ENCODE results near the gene THAP4. TPM values are rescaled to one million over a fixed set of nuclear protein-coding genes. Genes with fewer than 3 reads are reported as not detected.

Gene THAP4
- total and polyA plus RNA-seq, 2 of the 13 experiments (the other 11 are each of a cell fraction or from before 2014, with no cell fraction given): 59.7 to 75.7 TPM

DNA sequence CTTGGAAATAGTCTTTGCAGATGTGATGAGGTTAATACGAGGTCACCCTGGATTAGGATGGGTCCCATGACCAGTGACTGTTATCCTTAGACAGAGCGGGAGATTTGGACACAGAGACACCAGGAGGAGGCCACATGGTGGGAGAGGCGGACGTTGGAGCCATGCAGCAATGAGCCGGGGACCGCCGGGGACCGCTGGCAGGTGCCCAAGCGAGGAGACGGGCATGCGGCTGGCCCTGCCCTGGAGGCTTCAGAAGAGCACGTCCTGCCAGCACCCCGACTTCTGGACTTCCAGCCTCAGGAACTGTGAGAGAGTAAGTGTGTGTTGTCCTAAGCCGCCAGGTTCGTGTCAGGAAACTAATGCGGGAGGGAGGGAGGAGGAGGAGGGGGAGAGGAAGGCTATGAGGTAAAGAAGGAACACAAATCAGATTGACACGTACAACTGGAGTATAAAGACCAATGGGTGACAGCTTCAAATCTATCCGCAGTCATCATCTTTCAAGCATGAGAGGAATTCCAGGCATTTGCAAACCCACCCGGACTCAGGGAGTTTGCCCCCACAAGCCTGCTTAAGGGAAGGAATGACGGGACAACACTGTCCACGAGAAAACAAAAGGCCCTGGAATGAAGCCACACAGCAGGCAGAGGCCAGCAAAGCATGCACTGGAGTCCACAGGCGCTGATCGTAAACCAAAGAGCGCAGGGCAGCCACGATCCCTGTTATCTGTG lies 90.0 kb downstream of the THAP4 start (continued):
- no peak for TF ChIP-seq MLXIP (CRISPR knock-in tag; IDR thresholded peaks at IDR 0.05; ENCODE audit: borderline replicate concordance)
- 0 out of 2 replicates have a peak, but pooled peaks have one; percentile 48 for TF ChIP-seq ZNF747 (CRISPR knock-in tag; IDR thresholded peaks at IDR 0.05; ENCODE audit: borderline replicate concordance)
- TF ChIP-seq ZNF709 (CRISPR knock-in tag; IDR thresholded peaks at IDR 0.05): 0 out of 2 replicates have a peak, but pooled peaks have one; percentile 13
- peak; percentile 41; the same call in 1 of the 2 replicates for TF ChIP-seq ZNF431 (CRISPR knock-in tag; IDR thresholded peaks at IDR 0.05; ENCODE audit: borderline replicate concordance, low read depth)
- TF ChIP-seq ZSCAN21 (CRISPR knock-in tag; IDR thresholded peaks at IDR 0.05; ENCODE audit: borderline replicate concordance): 0 out of 2 replicates have a peak, but pooled peaks have one; percentile 40
- TF ChIP-seq NFKBIZ (CRISPR knock-in tag; IDR thresholded peaks at IDR 0.05): 0 out of 2 replicates have a peak, but pooled peaks have one; percentile 39
- no peak for TF ChIP-seq ZNF44 (CRISPR knock-in tag; IDR thresholded peaks at IDR 0.05)
- TF ChIP-seq NPAS2 (CRISPR knock-in tag; IDR thresholded peaks at IDR 0.05; ENCODE audit: borderline replicate concordance): no peak
- no peak for TF ChIP-seq DMAP1 (CRISPR knock-in tag; IDR thresholded peaks at IDR 0.05)
- 0 out of 2 replicates have a peak, but pooled peaks have one; percentile 33 for TF ChIP-seq MYPOP (CRISPR knock-in tag; IDR thresholded peaks at IDR 0.05)
- TF ChIP-seq ZNF382 (CRISPR knock-in tag; IDR thresholded peaks at IDR 0.05; ENCODE audit: borderline replicate concordance): no peak
- no peak for TF ChIP-seq TAF1 (CRISPR knock-in tag; IDR thresholded peaks at IDR 0.05)
- no peak for TF ChIP-seq CENPX (CRISPR knock-in tag; IDR thresholded peaks at IDR 0.05)
- TF ChIP-seq STAT5B (CRISPR knock-in tag; IDR thresholded peaks at IDR 0.05): no peak
- peak; percentile 54 for TF ChIP-seq RARA (CRISPR knock-in tag; IDR thresholded peaks at IDR 0.05)
- TF ChIP-seq ELF3 (CRISPR knock-in tag; IDR thresholded peaks at IDR 0.05): no peak
- peak; percentile 25; the same call in 1 of the 2 replicates for TF ChIP-seq HDAC2 (CRISPR knock-in tag; IDR thresholded peaks at IDR 0.05)
- peak; percentile 48; the same call in 1 of the 2 replicates for TF ChIP-seq NR1H2 (CRISPR knock-in tag; IDR thresholded peaks at IDR 0.05; ENCODE audit: borderline replicate concordance, low read depth)
- no peak for TF ChIP-seq ATF5 (CRISPR knock-in tag; IDR thresholded peaks at IDR 0.05; ENCODE audit: low read depth)
- TF ChIP-seq RNF2 (conservative IDR thresholded peaks at IDR 0.05; ENCODE audit: low read depth): peak; percentile 85
- no peak for TF ChIP-seq ZNF772 (CRISPR knock-in tag; IDR thresholded peaks at IDR 0.05)
- TF ChIP-seq, protein P1, sequence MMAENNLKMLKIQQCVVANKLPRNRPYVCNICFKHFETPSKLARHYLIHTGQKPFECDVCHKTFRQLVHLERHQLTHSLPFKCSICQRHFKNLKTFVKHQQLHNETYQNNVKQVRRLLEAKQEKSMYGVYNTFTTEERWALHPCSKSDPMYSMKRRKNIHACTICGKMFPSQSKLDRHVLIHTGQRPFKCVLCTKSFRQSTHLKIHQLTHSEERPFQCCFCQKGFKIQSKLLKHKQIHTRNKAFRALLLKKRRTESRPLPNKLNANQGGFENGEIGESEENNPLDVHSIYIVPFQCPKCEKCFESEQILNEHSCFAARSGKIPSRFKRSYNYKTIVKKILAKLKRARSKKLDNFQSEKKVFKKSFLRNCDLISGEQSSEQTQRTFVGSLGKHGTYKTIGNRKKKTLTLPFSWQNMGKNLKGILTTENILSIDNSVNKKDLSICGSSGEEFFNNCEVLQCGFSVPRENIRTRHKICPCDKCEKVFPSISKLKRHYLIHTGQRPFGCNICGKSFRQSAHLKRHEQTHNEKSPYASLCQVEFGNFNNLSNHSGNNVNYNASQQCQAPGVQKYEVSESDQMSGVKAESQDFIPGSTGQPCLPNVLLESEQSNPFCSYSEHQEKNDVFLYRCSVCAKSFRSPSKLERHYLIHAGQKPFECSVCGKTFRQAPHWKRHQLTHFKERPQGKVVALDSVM (CRISPR knock-in tag; IDR thresholded peaks at IDR 0.05): no peak
- no peak for TF ChIP-seq ZKSCAN5 (CRISPR knock-in tag; IDR thresholded peaks at IDR 0.05)
- no peak for TF ChIP-seq CHD4 (IDR thresholded peaks at IDR 0.05; ENCODE audit: borderline replicate concordance, low read length)
